Tibial nerve (tissue), 4 donors: ENCODE results near the gene GABRR1.

ENCODE experiments used
- CTCF ChIP-seq, 5 experiments: fragments of 200-600 bp in 3 of 5; fragments of 450-650 bp in 2 of 5; sonication (generic) in 3 of 5; IDR thresholded peaks; one replicate each; pipeline ENCODE4 v1.5.1; 2016 to 2019; ENCODE audit warnings: antibody characterized with exemption in 5 of 5, mild to moderate bottlenecking in 3 of 5, moderate library complexity in 2 of 5
- EP300 ChIP-seq, 2 donors: sonication (generic); formaldehyde crosslinking; IDR thresholded peaks; one replicate each; pipeline ENCODE4 v1.6.1; 2017; ENCODE audit warnings: antibody characterized with exemption in 2 of 2, mild to moderate bottlenecking in 1 of 2

GRCh38 chr6:89199579-89199978 is 17.6 kb downstream of the GABRR1 start:
- TF ChIP-seq CTCF (IDR thresholded peaks at IDR 0.05) (no peak), EP300 (IDR thresholded peaks at IDR 0.05) (no peak)
